HEK293T (cell line): ENCODE results near the gene SLC29A1.
A peak's percentile ranks its signal among the peaks of the same experiment; 100 is the strongest.

Experiments
- CTCF ChIA-PET: fragments of 350-600 bp; formaldehyde crosslinking; extraction: SDS; loops from one replicate; lab custom pipeline; 2021; ENCODE audit warnings: antibody characterized with exemption, inconsistent platforms; lab: Yijun Ruan, JAX
- POLR2A ChIA-PET: fragments of 350-600 bp; formaldehyde crosslinking; extraction: SDS; loops from one replicate; lab custom pipeline; 2020; ENCODE audit warnings: antibody characterized with exemption, inconsistent platforms; lab: Yijun Ruan, JAX
- DNase-seq: peaks from one replicate; pipeline ENCODE4 v3.0.0; 2012; ENCODE audit warnings: mixed read lengths; ENCODE audit errors: extremely low spot score
- ARNT ChIP-seq: fragments of 450-650 bp; IDR thresholded peaks from 2 replicates; pipeline ENCODE4 v1.6.1; 2017; ENCODE audit warnings: mild to moderate bottlenecking
- BHLHE40 ChIP-seq: fragments of 450-650 bp; IDR thresholded peaks from 2 replicates; pipeline ENCODE4 v1.6.1; 2016; ENCODE audit warnings: mild to moderate bottlenecking, moderate library complexity, borderline replicate concordance
- CTBP1 ChIP-seq: fragments of 450-650 bp; IDR thresholded peaks from 2 replicates; pipeline ENCODE4 v1.6.1; 2016; ENCODE audit warnings: borderline replicate concordance
- ELF4 ChIP-seq: fragments of 450-650 bp; IDR thresholded peaks from 2 replicates; pipeline ENCODE4 v1.6.1; 2017; ENCODE audit warnings: antibody characterized with exemption
- FOXA1 ChIP-seq: fragments of 450-650 bp; IDR thresholded peaks from 2 replicates; pipeline ENCODE4 v1.6.1; 2016; ENCODE audit warnings: mild to moderate bottlenecking
- FOXK2 ChIP-seq: fragments of 450-650 bp; IDR thresholded peaks from 2 replicates; pipeline ENCODE4 v1.6.1; 2016; ENCODE audit warnings: mild to moderate bottlenecking
- FOXM1 ChIP-seq: fragments of 450-650 bp; IDR thresholded peaks from 2 replicates; pipeline ENCODE4 v1.6.1; 2017; ENCODE audit warnings: mild to moderate bottlenecking, borderline replicate concordance
- HDGF ChIP-seq: fragments of 450-650 bp; IDR thresholded peaks from 2 replicates; pipeline ENCODE4 v1.6.1; 2017; ENCODE audit warnings: antibody characterized with exemption, borderline replicate concordance
- L3MBTL2 ChIP-seq: fragments of 450-650 bp; conservative IDR thresholded peaks from 2 replicates; pipeline ENCODE4 v1.6.1; 2016; ENCODE audit warnings: mild to moderate bottlenecking
- LEF1 ChIP-seq: fragments of 450-650 bp; IDR thresholded peaks from 2 replicates; pipeline ENCODE4 v1.6.1; 2017; ENCODE audit warnings: mild to moderate bottlenecking, borderline replicate concordance
- NFRKB ChIP-seq: fragments of 450-650 bp; IDR thresholded peaks from 2 replicates; pipeline ENCODE4 v1.6.1; 2016; ENCODE audit warnings: mild to moderate bottlenecking, moderate library complexity
- SP1 ChIP-seq: fragments of 450-650 bp; IDR thresholded peaks from 2 replicates; pipeline ENCODE4 v1.6.1; 2017
- SUZ12 ChIP-seq: fragments of 450-650 bp; IDR thresholded peaks from 2 replicates; pipeline ENCODE4 v1.6.1; 2016; ENCODE audit warnings: mild to moderate bottlenecking
- TARDBP ChIP-seq: fragments of 450-650 bp; IDR thresholded peaks from 2 replicates; pipeline ENCODE4 v1.6.1; 2016
- ZNF384 ChIP-seq: fragments of 450-650 bp; IDR thresholded peaks from 2 replicates; pipeline ENCODE4 v1.6.1; 2016
- TF ChIP-seq, protein P1 (sequence below): fragments of 450-650 bp; IDR thresholded peaks from 2 replicates; pipeline ENCODE4 v1.6.1; 2016

The SLC29A1 gene

DNA sequence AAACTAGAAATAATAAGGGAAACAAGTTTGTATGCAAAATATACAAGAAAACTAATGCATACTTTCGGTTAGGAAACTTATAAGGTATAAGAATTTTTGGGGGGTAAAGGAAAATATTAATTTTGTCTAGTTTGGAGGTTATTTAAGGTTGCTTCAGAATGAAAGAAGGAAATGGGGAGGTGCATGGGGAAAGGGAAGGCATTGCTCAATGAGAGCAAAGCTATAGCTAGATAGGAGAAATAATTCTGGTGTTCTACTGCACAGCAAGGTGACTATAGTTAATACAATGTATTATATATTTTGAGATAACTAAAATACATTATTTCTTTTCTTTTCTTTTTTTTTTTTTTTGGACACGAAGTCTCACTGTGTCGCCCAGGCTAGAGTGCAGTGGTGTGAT lies 12.1 kb upstream of the SLC29A1 start:
- TF ChIP-seq TARDBP, result no peak
- no peak for TF ChIP-seq ARNT
- no peak for TF ChIP-seq SUZ12
- TF ChIP-seq NFRKB, result no peak
- no peak for TF ChIP-seq BHLHE40
- TF ChIP-seq ELF4, result no peak
- no peak for TF ChIP-seq CTBP1
- no peak for TF ChIP-seq SP1
- no peak for TF ChIP-seq FOXA1
- TF ChIP-seq FOXM1, result no peak
- no peak for TF ChIP-seq ZNF384
- TF ChIP-seq LEF1, result no peak
- TF ChIP-seq HDGF, result no peak
- TF ChIP-seq L3MBTL2, result no peak
- TF ChIP-seq FOXK2, result no peak
- TF ChIP-seq, protein P1, sequence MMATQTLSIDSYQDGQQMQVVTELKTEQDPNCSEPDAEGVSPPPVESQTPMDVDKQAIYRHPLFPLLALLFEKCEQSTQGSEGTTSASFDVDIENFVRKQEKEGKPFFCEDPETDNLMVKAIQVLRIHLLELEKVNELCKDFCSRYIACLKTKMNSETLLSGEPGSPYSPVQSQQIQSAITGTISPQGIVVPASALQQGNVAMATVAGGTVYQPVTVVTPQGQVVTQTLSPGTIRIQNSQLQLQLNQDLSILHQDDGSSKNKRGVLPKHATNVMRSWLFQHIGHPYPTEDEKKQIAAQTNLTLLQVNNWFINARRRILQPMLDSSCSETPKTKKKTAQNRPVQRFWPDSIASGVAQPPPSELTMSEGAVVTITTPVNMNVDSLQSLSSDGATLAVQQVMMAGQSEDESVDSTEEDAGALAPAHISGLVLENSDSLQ, result no peak
- CTCF ChIA-PET, result interaction anchor here (1.1 kb wide), 1 partner anchor 23 kb away, joined by 3 read pairs; no protein-coding TSS in a partner anchor
- POLR2A ChIA-PET, result no interaction called here
- no peak for DNase-seq

DNA sequence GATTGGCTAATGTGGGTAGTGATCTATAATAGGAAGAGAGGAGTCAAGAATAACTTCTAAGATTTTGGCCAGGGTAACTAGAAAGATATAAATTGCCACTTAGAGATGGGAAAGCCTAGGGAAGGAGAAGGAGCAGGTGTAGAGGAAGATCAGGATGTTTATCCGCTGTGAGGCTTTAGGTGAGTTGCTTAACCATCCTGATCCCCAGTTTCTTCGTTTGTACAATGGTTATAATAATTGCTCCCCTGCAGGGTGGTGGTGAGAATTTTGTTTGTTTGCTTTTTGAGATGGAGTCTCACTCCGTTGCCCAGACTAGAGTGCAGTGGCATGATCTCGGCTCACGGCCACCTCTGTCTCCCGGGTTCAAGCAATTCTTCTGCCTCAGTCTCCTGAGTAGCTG lies 9.1 kb upstream of the SLC29A1 start:
- no peak for DNase-seq
- no peak for TF ChIP-seq NFRKB
- TF ChIP-seq L3MBTL2, result no peak
- TF ChIP-seq, protein P1, result no peak
- TF ChIP-seq ARNT, result no peak
- TF ChIP-seq FOXK2, result no peak
- no peak for TF ChIP-seq LEF1
- no peak for TF ChIP-seq CTBP1
- no peak for TF ChIP-seq ZNF384
- no peak for TF ChIP-seq TARDBP
- no peak for TF ChIP-seq FOXA1
- no peak for TF ChIP-seq FOXM1
- TF ChIP-seq ELF4, result no peak
- no peak for TF ChIP-seq SP1
- TF ChIP-seq BHLHE40, result no peak
- TF ChIP-seq SUZ12, result no peak
- TF ChIP-seq HDGF, result no peak
- ChIA-PET CTCF (interaction anchor here (0.7 to 1.3 kb wide), 4 partner anchors 9 to 152 kb away, joined by 3 to 4 read pairs (median 4); no protein-coding TSS in a partner anchor), POLR2A (interaction anchor here (0.9 to 2.1 kb wide), 2 partner anchors 10 to 33 kb away, joined by 5 to 8 read pairs; partner anchors contain the start of gene HSP90AB1)

DNA sequence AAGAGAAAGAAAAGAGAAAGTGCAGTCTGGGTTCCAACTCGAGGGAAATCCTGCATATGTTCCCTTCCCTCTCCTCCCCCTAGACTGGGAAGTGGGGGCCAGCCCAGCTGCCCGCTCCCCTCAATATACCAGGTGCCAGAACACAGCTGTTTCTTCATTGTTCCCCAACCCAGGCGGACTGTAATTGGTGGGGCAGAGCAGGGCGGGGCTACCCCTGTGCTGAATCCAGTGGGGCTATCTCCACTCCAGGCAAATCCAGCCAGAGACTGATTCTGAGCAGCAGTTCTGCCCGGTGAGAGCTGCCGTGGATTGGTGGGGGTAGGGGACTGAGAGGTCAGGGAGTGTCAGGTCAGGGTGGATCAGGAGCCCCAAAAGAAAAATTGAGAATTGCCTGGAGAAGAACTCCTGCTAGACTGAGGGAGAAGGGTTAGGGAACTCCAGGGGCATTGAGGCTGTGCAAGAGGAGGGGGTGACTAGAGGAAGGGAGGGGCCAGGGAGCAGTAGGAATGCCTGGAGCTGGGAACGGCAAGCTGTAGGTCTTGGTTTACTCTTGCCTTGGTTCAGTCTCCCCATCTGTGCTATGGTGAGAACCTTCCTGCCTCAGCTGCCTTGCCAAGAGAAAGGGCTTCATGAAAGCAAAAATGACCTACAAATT lies 6.6 kb upstream of the SLC29A1 start, which contains the start of gene MYMX:
Gene MYMX, plus strand, starts transcription at position 250 of the 655 bp plus-strand sequence. CDS start 546 bp downstream, outside the sequence.
- ChIA-PET CTCF (no interaction called here), POLR2A (interaction anchor here (0.8 to 1.0 kb wide), 2 partner anchors 30 to 44 kb away, joined by 4 read pairs; partner anchors contain the start of gene HSP90AB1)

GRCh38 chr6:44217332-44218143 lies 5.9 kb upstream of the SLC29A1 start:
- TF ChIP-seq SUZ12, result no peak
- POLR2A ChIA-PET, result interaction anchor here (0.8 to 2.2 kb wide), 2 partner anchors 30 to 45 kb away, joined by 4 to 14 read pairs; partner anchors contain the start of gene HSP90AB1
- no peak for DNase-seq
- CTCF ChIA-PET, result no interaction called here

More for the DNA sequence above, 6.6 kb upstream of the SLC29A1 start, which contains the start of gene MYMX:
- TF ChIP-seq LEF1 (no peak), ZNF384 (no peak), BHLHE40 (no peak), TARDBP (no peak), ARNT (no peak), FOXK2 (no peak)
- TF ChIP-seq, protein P1, result no peak
- no peak for DNase-seq

DNA sequence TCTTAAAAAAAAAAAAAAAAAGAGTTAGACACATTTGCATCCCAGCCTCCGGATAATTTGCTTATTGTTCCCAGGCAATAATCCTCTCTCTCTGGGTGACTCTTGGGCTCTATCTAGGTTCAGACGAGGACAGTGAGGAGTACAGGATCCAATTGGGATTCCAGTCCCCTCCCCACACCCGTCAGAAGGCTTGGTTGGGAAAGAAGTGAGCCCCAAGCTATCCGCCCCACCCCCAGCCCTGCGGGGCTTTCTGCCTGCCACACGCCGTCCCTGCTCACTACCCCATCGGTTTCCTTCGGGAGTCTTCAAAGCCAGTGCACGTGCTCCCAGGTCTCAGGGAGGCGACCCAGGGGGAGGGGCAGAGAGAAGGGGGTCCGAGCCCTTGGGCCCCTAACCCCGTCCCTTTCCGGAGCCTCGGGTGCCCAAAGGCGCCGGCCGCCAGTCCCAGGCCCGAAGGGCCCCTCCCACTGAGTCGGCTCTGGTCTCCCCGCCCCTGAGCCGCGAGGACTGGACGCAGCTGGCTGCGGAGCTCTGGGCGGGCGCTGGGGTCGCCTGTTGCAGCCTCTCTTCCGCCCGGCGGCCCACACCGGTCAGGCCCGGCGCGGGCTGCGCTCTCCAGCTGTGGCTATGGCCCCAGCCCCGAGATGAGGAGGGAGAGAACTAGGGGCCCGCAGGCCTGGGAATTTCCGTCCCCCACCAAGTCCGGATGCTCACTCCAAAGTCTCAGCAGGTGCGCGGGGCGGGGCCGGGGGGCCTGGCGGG lies 4.2 kb upstream of the SLC29A1 start:
- ChIA-PET CTCF (interaction anchor here (0.5 to 1.5 kb wide), 6 partner anchors 9 to 85 kb away, joined by 3 to 5 read pairs (median 4); no protein-coding TSS in a partner anchor), POLR2A (interaction anchor here (0.6 to 2.2 kb wide), 12 partner anchors 10 to 1205 kb away, joined by 3 to 14 read pairs (median 4); partner anchors contain the start of genes HSP90AB1, KLHDC3 and SLC35B2)
- DNase-seq, result peak; percentile 66
- peak; percentile 95 for TF ChIP-seq L3MBTL2
- TF ChIP-seq NFRKB, result no peak
